HG02798 (cell line): ENCODE data around the gene CCDC88C.
A peak's percentile ranks its signal among the peaks of the same experiment; 100 is the strongest.

Experiments
- ATAC-seq: cut with Tn5 transposase; IDR thresholded peaks from one replicate; pipeline ENCODE4 v1.9.1; 2021; ENCODE audit warnings: mild to moderate bottlenecking; ENCODE audit not compliant: unreplicated experiment, poor library complexity

The CCDC88C gene

GRCh38 chr14:91351512-91351862 is 66.1 kb downstream of the CCDC88C start:
- ATAC-seq: no peak

DNA sequence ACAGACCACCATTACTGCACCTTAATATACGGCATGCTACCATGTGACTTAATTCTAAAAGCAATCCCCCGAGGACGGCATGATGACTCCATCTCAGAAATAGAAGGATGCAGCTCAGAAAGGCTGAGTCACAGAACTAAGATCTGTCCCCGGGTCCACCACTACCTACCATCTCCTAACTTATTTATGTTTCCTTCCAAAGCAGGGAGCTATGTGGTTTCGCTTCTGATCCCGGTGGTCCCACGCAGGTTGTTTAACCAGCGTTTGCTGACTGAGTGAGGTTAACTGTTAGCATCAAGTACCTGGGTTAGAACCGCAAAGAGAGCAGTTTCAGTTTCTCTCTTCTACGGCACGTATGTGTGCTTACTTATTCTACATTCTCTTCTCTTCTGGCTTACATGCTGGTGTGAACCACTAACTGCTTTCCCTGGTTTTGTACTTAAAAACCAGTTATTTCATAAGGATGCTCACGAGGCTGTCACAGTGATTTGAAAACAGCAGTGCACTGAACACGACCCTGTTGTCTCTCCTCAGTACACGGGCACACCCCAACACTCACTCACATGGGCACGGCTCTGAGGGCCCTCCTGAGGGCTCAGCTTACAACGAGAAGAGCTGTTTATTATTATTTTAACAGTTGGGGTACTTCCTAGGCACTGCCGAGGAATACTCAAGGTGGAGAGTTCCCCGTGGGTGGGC is 66.7 kb downstream of the CCDC88C start:
- ATAC-seq: peak; percentile 70

DNA sequence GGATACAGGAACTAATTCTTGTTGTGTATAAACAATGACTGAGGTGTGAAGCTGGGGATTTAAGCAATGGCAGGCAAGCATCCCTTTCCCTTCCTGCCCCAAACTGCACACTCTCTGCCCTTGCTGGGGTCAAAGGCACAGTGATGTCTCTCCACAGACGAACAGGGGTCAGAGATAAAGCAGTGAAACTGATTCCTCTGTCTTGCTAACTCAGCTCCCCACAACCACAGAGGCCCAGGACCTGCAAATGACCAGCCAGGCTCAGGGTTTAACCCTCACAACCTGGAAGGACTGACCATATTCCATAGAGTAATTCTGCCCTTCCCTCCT is 67.2 kb downstream of the CCDC88C start:
- peak; percentile 12 for ATAC-seq

DNA sequence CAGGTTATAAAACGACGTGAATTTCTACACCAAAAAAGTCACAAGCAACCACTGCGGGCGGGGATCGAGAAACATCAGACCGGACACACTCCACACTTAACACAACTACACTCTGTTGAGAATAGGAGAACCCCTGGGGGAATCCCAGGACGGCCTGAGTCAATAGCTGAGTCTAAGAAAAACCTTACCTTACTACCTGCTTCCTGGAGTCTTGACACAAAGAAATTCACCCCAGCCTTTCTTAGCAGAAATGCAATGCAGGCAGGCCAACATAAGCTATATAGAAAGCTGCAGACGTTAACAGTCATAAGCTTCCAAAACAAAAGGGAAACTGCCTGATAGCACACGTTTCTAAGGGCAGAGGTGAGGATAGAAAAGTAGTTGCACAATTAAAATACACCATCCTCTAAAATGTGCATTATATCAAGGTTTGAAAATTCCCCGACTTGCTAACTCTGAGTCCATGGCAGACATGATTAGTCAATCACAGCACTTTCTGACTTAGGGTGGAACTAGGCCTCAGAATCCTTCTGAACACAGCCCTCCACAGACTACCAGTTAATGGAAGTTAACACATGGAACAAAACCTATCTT is 68.0 kb downstream of the CCDC88C start:
- ATAC-seq: peak; percentile 53

- no peak for ATAC-seq
Observed at GRCh38 chr14:91348845-91349465, 68.7 kb downstream of the CCDC88C start.

DNA sequence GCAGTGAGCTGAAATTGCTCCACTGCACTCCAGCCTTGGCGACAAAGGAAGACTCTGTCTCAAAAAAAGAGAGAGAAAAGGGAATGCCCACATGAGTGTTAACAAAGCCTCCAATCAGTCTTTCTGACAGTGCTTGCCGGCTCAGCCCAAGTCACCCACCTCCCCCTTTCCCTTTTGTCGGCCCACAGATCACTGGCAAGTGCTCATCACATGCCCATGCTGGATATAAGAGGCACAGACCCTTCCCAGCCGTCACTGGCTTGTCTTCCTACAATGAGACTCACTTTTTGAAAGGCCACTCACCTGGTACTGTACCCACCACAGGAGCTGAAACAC is 70.8 kb downstream of the CCDC88C start:
- ATAC-seq: no peak

DNA sequence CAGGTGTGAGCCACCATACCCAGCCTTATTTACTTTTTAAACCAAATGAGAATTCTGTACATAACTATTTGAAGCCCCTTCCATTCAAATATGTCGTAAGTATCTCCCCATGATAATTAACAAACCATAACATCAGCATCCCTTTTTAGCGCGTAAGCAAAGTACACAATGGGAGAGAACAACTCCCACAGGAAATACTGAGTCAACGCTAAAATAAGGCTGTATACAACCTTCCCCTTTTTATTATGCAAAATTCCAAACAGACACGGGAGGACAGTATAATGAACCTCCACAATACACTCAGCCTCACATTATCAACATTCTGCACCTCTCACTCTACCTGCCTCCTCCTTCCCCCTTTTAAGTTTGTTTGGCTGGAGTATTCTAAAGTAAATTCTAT is 73.5 kb downstream of the CCDC88C start:
- no peak for ATAC-seq

GRCh38 chr14:91343051-91343450 is 74.6 kb downstream of the CCDC88C start:
- ATAC-seq: no peak

DNA sequence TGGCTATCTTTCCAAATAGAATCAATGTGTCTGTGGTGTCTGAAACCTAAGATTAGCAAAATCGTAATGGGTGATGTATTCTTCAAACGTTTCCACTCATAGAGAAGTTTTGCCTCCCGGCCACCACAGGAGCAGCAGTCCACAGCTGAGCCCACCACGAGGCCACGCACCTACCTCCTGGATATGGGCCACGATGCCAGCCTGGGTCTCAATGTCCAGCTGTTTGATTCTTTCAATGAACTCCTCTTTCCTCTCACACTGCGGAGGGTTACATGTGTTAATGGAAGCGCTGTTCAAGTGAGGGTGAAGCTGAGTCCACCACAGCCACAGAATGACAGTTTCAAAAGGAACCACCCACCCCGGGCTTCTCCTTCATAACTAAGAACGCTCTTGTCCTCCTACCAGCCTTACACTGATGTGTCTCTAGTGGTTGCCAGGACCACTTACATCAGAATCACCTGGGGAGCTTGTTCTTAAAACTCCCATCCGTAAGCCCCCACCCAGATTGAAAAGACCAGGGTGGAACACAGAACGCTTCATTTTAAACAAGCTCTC is 75.3 kb downstream of the CCDC88C start:
- no peak for ATAC-seq

DNA sequence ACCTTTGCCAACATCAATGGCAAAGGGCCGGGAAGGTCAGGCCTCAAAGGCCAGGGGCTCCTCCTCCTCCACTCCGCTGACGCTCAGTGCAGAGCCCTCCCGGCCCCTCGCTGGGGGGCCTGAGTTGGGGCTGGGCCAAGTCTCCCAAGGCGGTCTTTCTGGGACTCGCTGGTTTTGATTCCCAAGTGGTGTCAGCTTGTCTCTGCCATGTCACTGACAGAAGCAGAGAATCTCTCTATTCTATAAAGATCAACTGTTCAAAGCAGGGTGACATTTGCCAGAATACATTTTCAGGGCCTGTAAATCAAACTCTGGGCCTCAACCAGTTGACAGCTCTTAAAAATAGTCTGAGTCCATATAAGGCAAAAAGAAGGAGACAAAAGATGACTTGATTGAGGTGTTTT is 75.9 kb downstream of the CCDC88C start:
- ATAC-seq: no peak

GRCh38 chr14:91341334-91341733 is 76.3 kb downstream of the CCDC88C start:
- ATAC-seq: no peak

DNA sequence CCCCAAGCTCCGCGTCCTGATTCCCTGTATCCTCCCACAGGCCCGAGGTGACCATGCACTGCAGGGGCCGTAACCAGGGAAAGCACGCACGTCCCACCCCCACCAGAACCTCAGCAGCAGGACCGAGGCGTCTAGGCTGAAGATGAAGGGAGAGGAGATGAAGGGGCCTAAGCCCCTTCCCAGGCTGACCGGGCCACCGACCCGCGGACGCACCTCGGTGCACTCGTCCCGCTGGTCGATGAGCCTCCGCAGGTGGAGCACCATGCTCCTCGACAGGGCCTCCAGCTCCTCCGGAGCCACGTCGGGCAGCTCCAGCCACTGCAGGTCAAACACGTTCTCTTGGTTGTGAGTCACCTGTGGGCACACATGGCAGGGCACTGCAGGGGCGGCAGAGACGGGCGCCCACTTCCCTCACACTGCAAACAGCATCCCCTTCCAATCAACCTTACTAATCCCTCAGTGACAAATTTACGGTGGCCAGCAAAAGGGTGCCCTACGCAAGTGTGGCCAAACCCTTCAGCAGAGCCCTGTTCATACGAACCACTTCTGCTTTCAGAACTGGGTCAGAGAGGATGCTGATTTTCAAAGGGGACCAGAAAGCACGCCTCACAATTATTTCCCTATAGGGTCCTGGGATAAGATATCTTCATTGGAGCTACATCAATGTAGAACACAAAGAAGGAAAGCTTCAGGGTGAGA is 77.8 kb downstream of the CCDC88C start:
- ATAC-seq: no peak

- no peak for ATAC-seq
Observed at GRCh38 chr14:91339076-91339475, 78.5 kb downstream of the CCDC88C start.

GRCh38 chr14:91338379-91338778 is 79.2 kb downstream of the CCDC88C start:
- no peak for ATAC-seq

DNA sequence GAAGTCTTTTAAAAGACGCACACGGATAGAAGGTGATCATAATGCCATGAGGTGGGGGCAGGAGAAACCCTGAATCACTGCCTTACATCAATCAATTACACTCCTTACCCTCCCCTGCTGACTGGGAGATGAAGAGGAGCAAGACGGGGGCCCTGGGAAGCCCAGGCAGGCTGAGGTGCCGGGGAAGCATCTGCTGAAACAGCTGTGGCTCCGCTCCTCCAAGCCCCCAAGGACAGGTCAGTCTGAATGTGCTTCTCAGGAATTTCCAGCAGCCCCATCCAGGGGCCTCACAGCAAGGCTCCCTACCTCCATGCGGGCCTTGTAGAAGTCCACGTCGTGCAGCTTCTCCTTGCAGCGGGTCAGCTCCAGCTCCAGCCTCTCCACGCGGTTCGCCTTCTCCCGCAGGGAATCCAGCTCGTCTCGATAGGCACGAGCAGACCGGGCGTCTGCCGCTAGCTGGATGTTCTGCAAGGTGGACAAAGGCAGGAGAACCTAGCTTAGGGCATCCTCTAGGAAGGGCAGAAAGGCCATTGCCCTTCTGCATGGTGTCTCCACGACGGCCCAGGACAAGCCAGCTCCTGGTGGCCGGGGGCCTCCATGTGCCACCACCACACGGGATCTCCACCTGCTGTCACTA is 79.8 kb downstream of the CCDC88C start:
- no peak for ATAC-seq

DNA sequence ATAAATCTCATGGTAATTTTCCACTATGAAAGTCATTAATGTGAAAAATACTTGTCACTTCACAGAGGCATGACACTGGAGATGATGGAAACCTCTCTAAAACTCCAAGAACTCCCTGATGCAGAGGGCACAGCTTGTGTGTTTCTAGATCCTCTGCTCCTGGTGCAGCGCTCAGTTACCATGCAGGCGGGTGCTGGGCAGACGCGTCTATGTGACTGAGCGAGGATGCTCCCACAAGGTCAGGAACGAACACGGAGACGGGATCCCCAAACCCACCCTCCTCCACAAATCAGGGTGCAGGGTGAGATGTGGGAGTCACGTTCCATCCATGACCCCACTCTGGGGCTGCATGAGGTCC is 81.5 kb downstream of the CCDC88C start:
- no peak for ATAC-seq

GRCh38 chr14:91335191-91336092 is 82.2 kb downstream of the CCDC88C start:
- ATAC-seq: no peak

DNA sequence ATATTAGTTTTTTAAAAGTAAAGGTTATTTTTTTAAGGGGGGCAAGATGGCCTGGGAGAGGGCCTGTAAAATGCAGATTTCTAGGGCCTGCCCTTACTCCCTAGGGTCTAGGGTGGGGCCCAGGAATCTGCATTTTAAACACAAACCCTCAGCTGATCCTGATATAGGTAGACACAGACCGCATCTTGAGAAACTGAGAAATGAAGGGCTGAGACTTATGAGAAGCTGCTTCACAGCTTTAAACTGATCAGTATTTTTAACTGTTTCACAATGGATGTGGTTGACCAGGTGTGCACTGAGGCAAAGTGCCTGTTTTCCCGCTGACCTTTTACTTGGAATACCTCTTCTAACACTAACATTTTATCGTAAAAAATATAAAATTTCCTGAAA is 84.0 kb downstream of the CCDC88C start:
- ATAC-seq: peak; percentile 74

GRCh38 chr14:91332986-91333649 is 84.5 kb downstream of the CCDC88C start:
- ATAC-seq: no peak
